CD4-positive, alpha-beta T cell treated with Interleukin-2 at 100 ng/mL for 4 hours (primary cell): ENCODE data around the gene MTHFD1L.
"Not testable (repeated sequence)": the region's sequence is repeated elsewhere in the genome, so short reads cannot be mapped to it uniquely, and the experiment has no call there.

Experiments used
- DNase-seq: peaks from one replicate; pipeline ENCODE4 v3.0.0-alpha.2; 2020; ENCODE audit warnings: low spot score

The MTHFD1L gene

DNA sequence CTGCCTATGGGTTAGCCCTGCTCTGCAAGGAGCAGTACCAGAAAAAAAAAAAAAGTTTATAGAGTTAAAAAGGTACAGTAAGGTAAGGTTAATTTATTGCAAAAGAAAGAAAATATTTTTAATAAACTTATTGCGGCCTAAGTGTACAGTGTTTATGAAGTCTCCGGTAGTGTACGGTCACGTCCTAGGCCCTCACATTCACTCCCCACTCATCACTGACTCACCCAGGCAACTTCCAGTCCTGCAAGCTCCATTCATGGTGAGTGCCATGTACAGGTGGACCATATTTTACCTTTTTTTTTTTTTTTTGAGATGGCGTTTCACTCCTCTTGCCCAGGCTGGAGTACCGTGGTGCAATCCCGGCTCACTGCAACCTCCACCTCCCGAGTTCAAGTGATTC is 258.1 kb downstream of the MTHFD1L start:
- not testable (repeated sequence) for DNase-seq

GRCh38 chr6:151125242-151125641 is 259.7 kb downstream of the MTHFD1L start:
- DNase-seq, result not testable (repeated sequence)

DNA sequence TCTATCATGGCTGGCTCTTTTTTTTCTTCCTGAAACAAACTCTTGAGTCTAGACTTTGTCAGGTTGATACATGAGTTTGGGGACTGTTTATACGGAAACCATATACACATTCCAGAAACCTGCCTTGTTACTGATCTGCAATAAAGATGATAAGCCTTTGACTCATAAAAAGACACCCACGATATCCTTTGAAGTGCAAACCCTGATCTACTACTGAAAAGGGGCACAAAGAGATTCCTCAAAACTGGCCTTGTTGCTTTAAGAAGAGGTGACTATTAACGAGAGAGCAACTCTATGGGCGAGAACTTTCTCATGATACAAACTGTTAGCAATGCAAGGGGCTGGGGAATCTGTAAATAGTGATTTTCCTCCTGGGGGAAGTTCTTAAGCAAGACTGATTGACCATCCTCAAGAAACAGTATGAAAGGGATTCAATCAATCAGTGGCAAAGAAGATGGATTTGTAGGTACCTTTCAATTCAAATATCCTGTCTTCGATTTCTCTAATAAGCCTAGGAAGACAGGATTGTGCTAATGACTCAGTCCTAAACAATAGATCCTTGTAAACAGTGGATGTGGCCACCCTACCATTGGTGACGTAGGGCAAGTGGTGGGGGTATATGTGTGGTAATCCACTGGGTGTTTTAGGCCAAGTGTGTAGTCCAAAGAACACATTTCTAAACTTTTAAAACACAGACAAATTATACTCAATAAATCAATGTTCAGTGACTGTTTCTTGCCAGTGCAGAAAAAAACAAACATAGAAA is 260.3 kb downstream of the MTHFD1L start:
- not testable (repeated sequence) for DNase-seq

DNA sequence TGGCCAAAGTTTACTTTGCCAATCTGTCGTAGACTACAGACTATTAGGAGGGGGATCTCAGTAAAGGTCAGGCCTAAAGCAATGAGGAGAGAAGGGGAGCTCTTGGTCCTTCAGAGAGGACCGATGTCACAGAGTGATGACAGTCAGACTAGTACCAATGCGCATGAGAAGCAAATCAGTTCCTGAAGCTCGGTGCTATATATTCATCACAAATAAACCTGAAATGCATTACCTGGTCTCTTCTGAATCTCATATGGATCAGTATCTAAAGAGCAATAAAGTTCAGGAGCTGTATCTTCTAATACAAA is 260.9 kb downstream of the MTHFD1L start:
- DNase-seq, result not testable (repeated sequence)

DNA sequence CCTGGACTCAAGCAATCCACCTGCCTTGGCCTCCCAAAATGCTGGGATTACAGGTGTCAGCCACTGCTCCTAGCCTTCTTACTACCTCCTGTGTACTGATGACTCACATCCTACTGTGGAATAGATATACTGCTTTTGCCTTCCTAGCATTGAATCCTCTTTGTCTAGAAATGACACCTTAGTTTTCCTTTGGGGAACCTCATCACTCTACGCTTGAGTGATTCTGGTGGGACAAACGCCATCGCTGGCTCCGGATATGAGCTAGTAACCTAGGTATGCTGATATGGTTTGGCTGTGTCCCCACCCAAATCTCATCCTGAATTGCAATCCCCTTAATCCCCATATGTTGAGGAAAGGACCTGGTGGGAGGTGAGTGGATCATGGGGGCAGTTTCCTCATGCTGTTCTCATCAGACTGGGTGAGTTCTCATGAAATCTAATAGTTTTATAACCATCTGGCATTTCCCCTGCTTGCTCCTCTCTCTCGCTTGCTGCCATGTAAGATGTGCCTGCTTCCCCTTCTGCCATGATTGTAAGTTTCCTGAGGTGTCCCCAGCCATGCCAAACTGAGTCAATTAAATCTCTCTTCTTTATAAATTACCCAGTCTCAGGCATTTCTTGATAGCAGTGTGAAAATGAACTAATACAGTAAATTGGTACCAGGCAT is 261.8 kb downstream of the MTHFD1L start:
- not testable (repeated sequence) for DNase-seq

- no peak for DNase-seq
Observed at GRCh38 chr6:151128763-151129370, 263.4 kb downstream of the MTHFD1L start.

GRCh38 chr6:151130329-151130728 is 264.8 kb downstream of the MTHFD1L start:
- DNase-seq, result no peak

GRCh38 chr6:151131324-151132007 is 266.0 kb downstream of the MTHFD1L start:
- no peak for DNase-seq

GRCh38 chr6:151136141-151136755 is 270.7 kb downstream of the MTHFD1L start:
- no peak for DNase-seq

DNA sequence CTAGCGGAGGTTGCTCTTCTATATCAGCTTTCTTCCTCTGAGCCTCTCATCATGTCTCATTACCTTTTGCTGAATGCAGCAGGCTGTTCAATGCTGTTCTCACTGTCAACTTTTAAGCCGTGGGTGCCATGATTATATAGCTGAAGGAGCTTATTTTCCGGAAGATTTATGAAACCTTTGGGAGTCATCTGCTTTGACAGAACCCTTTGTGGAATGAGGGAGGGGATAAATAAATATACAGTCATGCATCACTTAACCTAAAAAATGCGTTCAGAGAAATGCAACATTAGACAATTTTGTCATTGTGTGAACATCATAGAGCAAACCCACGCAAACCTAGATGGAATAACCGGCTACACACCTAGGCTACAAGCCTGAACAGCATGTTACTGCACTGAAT is 272.0 kb downstream of the MTHFD1L start:
- DNase-seq, result no peak

DNA sequence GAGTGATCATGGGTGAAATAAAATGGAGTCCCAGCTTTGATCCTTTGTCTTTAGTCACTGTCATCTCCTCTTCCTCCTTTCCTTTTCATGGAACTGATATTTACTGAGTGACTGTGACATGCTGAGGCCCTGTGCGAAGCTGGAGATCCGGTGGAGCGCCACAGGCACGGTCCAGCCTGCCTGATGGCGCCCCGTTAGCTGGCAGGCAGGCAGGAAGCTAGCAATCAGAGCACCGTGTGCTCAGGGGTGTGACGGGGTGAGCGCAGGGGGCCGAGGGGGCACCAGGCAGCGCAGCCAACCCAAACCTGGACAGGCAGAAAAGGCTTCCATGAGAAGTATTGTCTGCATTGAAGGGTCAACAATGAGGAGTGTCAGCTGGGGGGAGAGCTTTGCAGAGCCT is 274.0 kb downstream of the MTHFD1L start:
- no peak for DNase-seq

GRCh38 chr6:151140767-151141166 is 275.3 kb downstream of the MTHFD1L start:
- DNase-seq, result no peak

DNA sequence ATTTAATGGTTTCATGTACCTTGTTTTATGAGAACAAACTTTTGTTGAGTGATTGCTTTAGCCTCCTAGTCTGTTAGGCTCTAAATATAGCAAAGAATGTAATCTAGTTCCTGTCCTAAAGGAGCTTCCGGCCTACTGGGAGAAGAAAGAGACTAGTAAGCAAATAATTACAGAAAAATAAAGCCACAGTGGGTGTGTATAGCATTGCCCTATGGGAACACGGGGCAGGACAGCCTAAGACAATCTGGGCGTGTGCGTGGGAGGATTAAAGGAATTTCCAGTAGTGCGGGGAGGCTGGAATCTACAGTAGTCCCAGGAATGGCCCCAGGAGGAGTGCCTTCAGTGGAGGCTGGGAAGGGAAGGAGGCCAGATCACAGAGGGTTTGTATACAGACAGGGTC is 276.2 kb downstream of the MTHFD1L start:
- no peak for DNase-seq

GRCh38 chr6:151142676-151143075 is 277.2 kb downstream of the MTHFD1L start:
- DNase-seq, result no peak

GRCh38 chr6:151143337-151143736 is 277.8 kb downstream of the MTHFD1L start:
- no peak for DNase-seq

GRCh38 chr6:151143806-151144205 is 278.3 kb downstream of the MTHFD1L start:
- DNase-seq, result no peak

DNA sequence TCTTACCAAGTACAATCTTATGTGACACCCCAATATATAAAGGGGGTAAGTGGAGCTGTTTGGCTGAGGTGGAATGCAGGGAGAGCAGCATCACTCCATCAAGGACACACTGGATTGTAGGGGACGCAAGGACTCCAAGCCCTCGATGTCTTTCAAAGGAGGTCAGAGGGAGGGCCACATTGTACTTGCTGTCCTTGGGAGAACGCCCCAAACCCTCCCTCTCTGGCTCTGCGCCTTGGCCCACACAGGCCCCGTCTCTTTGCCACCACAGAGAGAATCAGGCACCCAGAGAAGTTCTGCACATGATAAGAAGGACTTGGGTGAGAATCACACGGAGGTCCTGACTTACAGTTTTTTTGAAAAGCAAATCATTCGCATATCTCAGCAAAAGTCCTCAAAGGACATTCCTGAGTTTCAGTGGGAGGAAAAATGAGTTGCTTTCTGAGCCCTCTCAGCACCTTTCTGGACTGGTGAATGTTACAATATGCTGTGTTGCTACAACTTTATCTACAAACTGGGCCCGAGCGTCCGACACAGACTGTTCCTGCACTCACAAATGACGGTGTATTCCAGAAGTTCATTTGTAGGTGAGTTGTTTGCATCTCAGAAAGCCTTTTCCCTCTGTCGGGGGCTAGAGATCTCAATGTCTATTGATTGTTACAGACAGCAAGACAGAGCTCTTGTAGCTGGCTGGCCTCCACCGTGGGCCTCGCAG is 281.8 kb downstream of the MTHFD1L start:
- DNase-seq, result no peak

DNA sequence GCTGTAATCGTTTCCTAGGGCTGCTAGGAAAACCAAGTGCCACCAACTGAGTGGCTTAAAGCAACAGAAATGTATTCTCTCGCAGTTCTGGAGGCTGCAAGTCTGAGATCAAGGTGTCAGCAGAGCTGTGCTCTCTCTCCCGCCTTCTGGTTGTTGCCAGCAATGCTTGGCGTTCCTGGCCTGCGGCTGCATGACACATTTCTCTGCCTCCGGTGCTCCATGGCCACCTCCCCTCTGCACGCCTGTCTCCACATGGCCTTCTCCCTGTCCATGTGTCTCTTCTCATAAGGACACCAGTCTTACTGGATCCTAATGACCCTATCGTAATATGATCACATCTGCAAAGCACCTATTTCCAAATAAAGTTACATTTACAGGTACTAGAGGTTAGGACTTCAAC is 282.6 kb downstream of the MTHFD1L start:
- DNase-seq, result no peak

DNA sequence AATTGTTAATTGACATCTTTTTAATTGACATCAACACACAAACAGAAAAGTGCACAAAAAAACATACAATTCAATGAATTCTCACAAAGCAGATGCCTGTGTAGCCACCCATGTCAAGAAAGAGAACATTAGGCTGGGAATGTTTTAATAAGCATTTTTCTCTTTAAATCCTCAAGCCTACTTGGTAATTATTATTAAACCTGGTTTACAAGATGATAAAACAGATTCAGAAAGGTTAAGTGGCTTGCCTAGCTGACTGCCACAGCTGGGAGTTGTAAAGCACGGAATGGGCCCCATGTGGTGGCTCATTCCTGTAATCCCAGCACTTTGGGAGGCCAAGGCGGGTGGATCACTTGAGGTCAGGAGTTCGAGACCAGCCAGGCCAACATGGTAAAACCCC is 284.3 kb downstream of the MTHFD1L start:
- DNase-seq, result no peak
